GM23338 (cell line): ENCODE data around the gene IPPK. TPM values are rescaled to one million over a fixed set of nuclear protein-coding genes. Genes with fewer than 3 reads are reported as not detected.

Experiments used
- ATAC-seq: fragments of 200-7000 bp; cut with Tn5 transposase; 3 replicates; pipeline ENCODE4 v1.9.1; 2020
- DNase-seq: peaks from one replicate; pipeline ENCODE4 v3.0.0-alpha.2; 2015; ENCODE audit warnings: low spot score
- H2AFZ ChIP-seq: fragments of 200-600 bp; sonication (generic); 2 replicates; pipeline ENCODE4 v1.8.0; 2016; ENCODE audit warnings: antibody characterized with exemption, mild to moderate bottlenecking, moderate library complexity
- H3F3A ChIP-seq: fragments of 200-600 bp; sonication (generic); replicated peaks from 2 replicates; pipeline ENCODE4 v1.8.0; 2017; ENCODE audit warnings: antibody characterized with exemption, mixed run types, low read depth
- H3K27ac ChIP-seq: fragments of 200-600 bp; sonication (generic); 2 replicates; pipeline ENCODE4 v1.6.1; 2016; ENCODE audit warnings: low read depth
- H3K27me3 ChIP-seq: fragments of 200-600 bp; sonication (generic); 2 replicates; pipeline ENCODE4 v1.8.0; 2016; ENCODE audit warnings: mild to moderate bottlenecking, mixed run types, moderate library complexity; ENCODE audit not compliant: insufficient read depth
- H3K36me3 ChIP-seq: fragments of 200-600 bp; sonication (generic); 2 replicates; pipeline ENCODE4 v1.8.0; 2016; ENCODE audit warnings: mild to moderate bottlenecking; ENCODE audit not compliant: insufficient read depth
- H3K4me1 ChIP-seq: fragments of 200-600 bp; sonication (generic); 2 replicates; pipeline ENCODE4 v1.8.0; 2016; ENCODE audit warnings: mild to moderate bottlenecking, moderate library complexity; ENCODE audit not compliant: insufficient read depth
- H3K4me2 ChIP-seq: fragments of 200-600 bp; sonication (generic); 2 replicates; pipeline ENCODE4 v1.7.1; 2017; ENCODE audit warnings: mixed run types
- H3K4me3 ChIP-seq: fragments of 200-600 bp; sonication (generic); 2 replicates; pipeline ENCODE4 v1.6.1; 2016; ENCODE audit warnings: mixed run types
- H3K79me2 ChIP-seq: fragments of 200-600 bp; sonication (generic); replicated peaks from 2 replicates; pipeline ENCODE4 v1.8.0; 2017; ENCODE audit warnings: mild to moderate bottlenecking; ENCODE audit not compliant: insufficient read depth
- H3K9me2 ChIP-seq: fragments of 200-600 bp; sonication (generic); 2 replicates; pipeline ENCODE4 v1.8.0; 2017; ENCODE audit not compliant: insufficient read depth
- H4K20me1 ChIP-seq: fragments of 200-600 bp; sonication (generic); replicated peaks from 2 replicates; pipeline ENCODE4 v1.8.0; 2017; ENCODE audit warnings: mild to moderate bottlenecking; ENCODE audit not compliant: insufficient read depth
- H3K27ac Mint-ChIP-seq: 2 replicates; pipeline ENCODE4 v1.8.0; 2020; ENCODE audit warnings: inconsistent platforms, mild to moderate bottlenecking, moderate library complexity, mixed read lengths
- H3K27me3 Mint-ChIP-seq: 3 replicates; pipeline ENCODE4 v1.8.0; 2022; ENCODE audit warnings: low read depth, mild to moderate bottlenecking, moderate library complexity, mixed read lengths, inconsistent platforms; ENCODE audit not compliant: insufficient read depth, poor library complexity
- H3K36me3 Mint-ChIP-seq: 3 replicates; pipeline ENCODE4 v1.8.0; 2021; ENCODE audit warnings: low read depth, mild to moderate bottlenecking, inconsistent platforms, moderate library complexity, mixed read lengths
- H3K4me1 Mint-ChIP-seq: 3 replicates; pipeline ENCODE4 v1.8.0; 2020; ENCODE audit warnings: mild to moderate bottlenecking, inconsistent platforms, mixed read lengths
- H3K4me3 Mint-ChIP-seq: 3 replicates; pipeline ENCODE4 v1.8.0; 2021; ENCODE audit warnings: moderate library complexity, mild to moderate bottlenecking, inconsistent platforms, mixed read lengths
- H3K9me3 Mint-ChIP-seq: 3 replicates; pipeline ENCODE4 v1.8.0; 2020; ENCODE audit warnings: moderate library complexity, mild to moderate bottlenecking, inconsistent platforms, mixed read lengths
- CREB1 ChIP-seq: fragments of 250-450 bp; sonication (Bioruptor Pico); IDR thresholded peaks from 2 replicates; pipeline ENCODE4 v1.5.0; 2020; ENCODE audit warnings: low read depth, mild to moderate bottlenecking, moderate library complexity
- CTCF ChIP-seq, 2 experiments: fragments of 200-600 bp in 1 of 2; sonication (generic) in 1 of 2; conservative IDR thresholded peaks; 2 replicates each; pipeline versions ENCODE4 v1.5.1 to v1.6.1; 2016 to 2017; ENCODE audit warnings: antibody characterized with exemption in 2 of 2, low read depth in 2 of 2, mild to moderate bottlenecking in 2 of 2, moderate library complexity in 1 of 2
- EZH2 ChIP-seq: fragments of 200-600 bp; sonication (generic); IDR thresholded peaks from one replicate; pipeline ENCODE4 v1.8.0; 2017; ENCODE audit warnings: antibody characterized with exemption, mild to moderate bottlenecking, low read depth; ENCODE audit not compliant: unreplicated experiment
- EZH2phosphoT487 ChIP-seq: fragments of 200-600 bp; sonication (generic); IDR thresholded peaks from one replicate; pipeline ENCODE4 v1.8.1; 2018; ENCODE audit warnings: antibody characterized with exemption; ENCODE audit not compliant: unreplicated experiment
- JUNB ChIP-seq: IDR thresholded peaks from one replicate; pipeline ENCODE4 v1.6.1; 2016; ENCODE audit warnings: antibody characterized with exemption; ENCODE audit not compliant: unreplicated experiment
- NANOG ChIP-seq: IDR thresholded peaks from 2 replicates; pipeline ENCODE4 v1.6.1; 2016; ENCODE audit warnings: antibody characterized with exemption, borderline replicate concordance
- POLR2AphosphoS5 ChIP-seq: IDR thresholded peaks from 2 replicates; pipeline ENCODE4 v1.6.1; 2016; ENCODE audit warnings: antibody characterized with exemption, low read depth
- REST ChIP-seq: IDR thresholded peaks from one replicate; pipeline ENCODE4 v1.6.1; 2018; ENCODE audit warnings: antibody characterized with exemption; ENCODE audit not compliant: unreplicated experiment
- ZNF114 ChIP-seq: fragments of 250-450 bp; sonication (Bioruptor Pico); IDR thresholded peaks from 2 replicates; pipeline ENCODE4 v1.5.0; 2020; ENCODE audit warnings: mild to moderate bottlenecking, moderate library complexity
- ZNF462 ChIP-seq: fragments of 250-450 bp; sonication (Bioruptor Pico); IDR thresholded peaks from 2 replicates; pipeline ENCODE4 v1.5.0; 2020; ENCODE audit warnings: mild to moderate bottlenecking, moderate library complexity
- polyA plus RNA-seq: library from polyadenylated mRNA; unstranded; fragments of >200 nt; fragmentation: Nextera tagmentation; extraction: Ambion mirVana; gene quantifications from 2 replicates; pipeline ENCODE4 v1.2.1, GENCODE V29; 2016
- total RNA-seq: library from RNA; depleted of rRNA; stranded (reverse); fragments of >200 nt; shearing (Covaris generic); gene quantifications from 2 replicates; pipeline ENCODE4 v1.2.3, GENCODE V29; 2014
- TF ChIP-seq, protein P1 (sequence below): IDR thresholded peaks from 2 replicates; pipeline ENCODE4 v1.6.1; 2016; ENCODE audit warnings: antibody characterized with exemption

The IPPK gene
- total and polyA plus RNA-seq, 2 experiments from 2014 or later, result 6.5 to 17.5 TPM

GRCh38 chr9:92616655-92617111 is 53.2 kb downstream of the IPPK start:
- H4K20me1 ChIP-seq, result peaks cover 5% of the 10 kb centered on the region; the same call in 1 of the 2 replicates
- H3K4me1 ChIP-seq, result no peaks in the 10 kb centered on the region
- H3K4me2 ChIP-seq, result no peak overlapping the region
- no peaks in the 10 kb centered on the region for H3K27me3 Mint-ChIP-seq
- no peaks in the 10 kb centered on the region; the same call in 2 of the 3 replicates for H3K9me3 Mint-ChIP-seq
- no peaks in the 10 kb centered on the region for H3F3A ChIP-seq
- H2AFZ ChIP-seq, result no peak overlapping the region
- H3K36me3 ChIP-seq, result no peaks in the 10 kb centered on the region; the same call in 1 of the 2 replicates
- no peaks in the 10 kb centered on the region for H3K79me2 ChIP-seq
- TF ChIP-seq NANOG (no peak), EZH2phosphoT487 (no peak), CREB1 (no peak), ZNF114 (CRISPR knock-in tag) (no peak), REST (no peak), JUNB (no peak), CTCF (conservative IDR thresholded peaks at IDR 0.05; ENCODE audit: low read depth in 2 of 2) (no peak), ZNF462 (CRISPR knock-in tag) (no peak), POLR2AphosphoS5 (no peak), EZH2 (no peak)
- TF ChIP-seq, protein P1, sequence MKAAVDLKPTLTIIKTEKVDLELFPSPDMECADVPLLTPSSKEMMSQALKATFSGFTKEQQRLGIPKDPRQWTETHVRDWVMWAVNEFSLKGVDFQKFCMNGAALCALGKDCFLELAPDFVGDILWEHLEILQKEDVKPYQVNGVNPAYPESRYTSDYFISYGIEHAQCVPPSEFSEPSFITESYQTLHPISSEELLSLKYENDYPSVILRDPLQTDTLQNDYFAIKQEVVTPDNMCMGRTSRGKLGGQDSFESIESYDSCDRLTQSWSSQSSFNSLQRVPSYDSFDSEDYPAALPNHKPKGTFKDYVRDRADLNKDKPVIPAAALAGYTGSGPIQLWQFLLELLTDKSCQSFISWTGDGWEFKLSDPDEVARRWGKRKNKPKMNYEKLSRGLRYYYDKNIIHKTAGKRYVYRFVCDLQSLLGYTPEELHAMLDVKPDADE, result no peak
- no peaks in the 10 kb centered on the region for H3K4me1 Mint-ChIP-seq
- H3K4me3 ChIP-seq, result no peak overlapping the region
- no peaks in the 10 kb centered on the region for H3K9me2 ChIP-seq
- no peak overlapping the region for H3K4me3 Mint-ChIP-seq
- peaks cover 20% of the 10 kb centered on the region for H3K36me3 Mint-ChIP-seq
- no peak overlapping the region for H3K27ac ChIP-seq
- H3K27me3 ChIP-seq, result no peaks in the 10 kb centered on the region
- no peak for DNase-seq
- no peak overlapping the region for H3K27ac Mint-ChIP-seq
- no peak for ATAC-seq
